Stimulated activated CD4-positive, alpha-beta T cell treated with anti-CD3 and anti-CD28 coated beads, Interleukin-2, amount 100 ng/mL, for 24 hours (primary cell): ENCODE measurements around the gene KCNE4.

Experiments
- DNase-seq, 2 donors: peaks; one replicate each; pipeline ENCODE4 v3.0.0-alpha.2; 2020

The KCNE4 gene, protein sequence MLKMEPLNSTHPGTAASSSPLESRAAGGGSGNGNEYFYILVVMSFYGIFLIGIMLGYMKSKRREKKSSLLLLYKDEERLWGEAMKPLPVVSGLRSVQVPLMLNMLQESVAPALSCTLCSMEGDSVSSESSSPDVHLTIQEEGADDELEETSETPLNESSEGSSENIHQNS

DNA sequence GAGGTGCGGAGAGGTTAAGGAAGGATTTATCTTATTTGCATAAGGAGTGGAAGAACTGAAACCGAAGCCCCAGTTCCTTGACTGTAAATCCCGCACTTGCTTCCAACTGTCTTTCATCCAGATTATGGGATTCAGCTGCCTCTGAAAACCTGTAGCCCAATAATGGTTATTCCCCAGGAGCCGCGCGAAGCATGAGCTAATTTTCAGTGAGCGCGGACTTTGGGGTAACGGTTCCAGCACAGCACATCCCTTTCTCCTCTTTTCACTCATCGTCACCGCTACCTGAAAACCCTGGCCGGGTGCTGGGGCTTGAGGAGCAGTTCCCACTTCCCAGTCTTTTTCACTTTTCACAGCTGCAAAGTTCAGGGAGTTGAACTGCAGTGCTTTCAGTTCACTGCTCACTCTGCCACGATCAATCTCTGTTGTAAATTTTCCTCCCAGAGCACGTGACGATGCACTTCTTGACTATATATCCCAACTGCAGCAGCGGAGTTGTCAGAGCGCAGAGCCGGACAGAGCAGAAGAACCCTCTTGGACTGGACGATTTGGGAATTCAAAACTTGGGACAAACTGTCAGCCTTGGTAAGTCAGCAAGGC lies at the start of gene KCNE4:
Gene KCNE4, plus strand, starts transcription at position 498 of the 597 bp plus-strand sequence. CDS start 641 bp downstream, outside the sequence.
- DNase-seq, result no peak

DNA sequence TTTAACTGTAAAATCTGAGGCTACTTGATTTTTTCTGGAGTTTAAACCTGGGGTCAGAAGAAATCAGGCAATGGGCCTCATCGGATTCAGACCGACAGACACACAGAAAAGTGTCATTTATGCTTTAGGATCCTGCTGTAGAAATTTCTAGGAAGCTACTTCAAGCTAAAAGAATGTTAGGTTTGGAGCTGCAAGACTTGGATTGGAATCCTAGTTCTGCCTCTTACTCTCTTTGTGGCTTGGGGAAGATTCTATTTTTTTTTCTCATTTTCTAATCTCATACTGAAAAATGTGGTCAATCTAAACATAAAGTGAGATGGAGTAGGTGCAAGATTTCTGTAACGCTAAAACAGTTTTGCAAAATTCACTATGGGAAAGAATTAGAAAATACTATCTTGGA lies 48.8 kb upstream of the KCNE4 start:
- no peak for DNase-seq

DNA sequence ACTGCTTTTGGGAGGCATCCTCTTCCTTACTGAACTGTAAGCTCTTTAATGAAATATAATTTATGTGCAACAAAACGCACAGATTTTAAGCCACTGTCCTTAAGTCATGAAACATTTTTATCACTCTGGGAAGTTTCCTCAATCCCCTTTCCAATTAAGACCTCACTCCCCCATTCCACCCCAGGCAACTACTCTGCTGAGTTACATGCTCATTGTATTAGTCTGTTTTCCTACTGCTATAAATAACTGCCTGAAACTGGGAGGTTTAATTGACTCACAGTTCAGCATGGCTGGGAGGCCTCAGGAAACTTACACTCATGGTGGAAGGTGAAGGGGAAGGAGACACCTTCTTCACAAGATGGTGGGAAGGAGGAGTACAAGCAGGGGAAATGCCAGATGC lies 46.5 kb upstream of the KCNE4 start:
- DNase-seq, result no peak

DNA sequence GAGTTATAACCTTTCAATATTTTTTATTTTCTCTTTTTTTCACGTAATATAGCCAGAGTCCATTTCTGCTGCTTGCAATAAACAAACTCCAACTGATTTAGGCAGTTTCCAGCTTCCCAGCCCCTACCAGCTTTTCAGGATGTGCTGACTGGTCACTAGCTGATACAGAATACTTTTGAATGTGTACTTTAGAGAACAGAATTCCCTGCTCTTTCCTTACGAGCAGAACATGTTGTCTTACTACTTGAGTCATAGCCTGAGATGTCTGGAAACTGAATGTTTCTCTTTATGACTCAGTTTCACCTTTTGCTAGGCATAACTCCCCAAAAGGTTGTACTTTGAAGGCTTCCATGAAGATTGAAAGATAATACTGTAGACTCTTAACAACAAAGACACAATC lies 44.5 kb upstream of the KCNE4 start:
- DNase-seq, result no peak

DNA sequence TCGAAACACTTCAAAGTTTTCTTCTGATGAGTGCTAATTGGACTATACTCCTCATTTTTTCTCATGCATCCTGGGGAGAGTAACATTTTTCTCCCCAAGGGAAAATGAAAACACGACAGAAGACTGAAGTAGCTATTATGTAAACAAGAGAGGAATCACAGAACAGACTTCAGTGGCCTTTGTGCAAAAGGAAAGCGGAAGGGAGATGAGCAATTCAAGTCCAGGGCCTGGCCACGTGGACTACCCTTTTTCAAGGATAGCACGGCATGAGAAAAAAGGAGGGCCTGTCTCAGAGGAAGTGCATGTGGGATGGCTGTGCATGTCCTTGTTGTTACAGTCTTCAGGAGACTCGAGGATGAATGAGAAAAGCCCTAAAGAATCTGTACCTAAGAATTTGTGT lies 43.8 kb upstream of the KCNE4 start:
- DNase-seq, result no peak

DNA sequence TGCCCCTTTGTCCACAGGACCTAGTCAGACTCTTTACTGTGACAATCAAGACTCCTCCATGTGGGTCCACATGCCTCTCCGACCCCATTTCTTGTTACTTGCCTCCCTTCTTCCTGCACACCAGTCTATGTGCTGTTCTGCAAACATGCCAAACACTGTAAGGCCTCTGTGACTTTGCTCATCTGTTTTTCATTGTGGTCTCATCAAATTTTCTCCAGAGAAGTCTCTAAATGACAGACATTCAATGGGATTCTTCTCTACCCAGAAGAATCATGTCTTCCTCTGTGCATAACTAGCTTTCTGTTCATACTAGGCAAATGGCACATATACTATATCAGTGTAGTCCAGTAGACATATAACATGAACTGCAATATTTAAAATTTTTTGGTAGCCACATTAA lies 43.0 kb upstream of the KCNE4 start:
- DNase-seq, result no peak

DNA sequence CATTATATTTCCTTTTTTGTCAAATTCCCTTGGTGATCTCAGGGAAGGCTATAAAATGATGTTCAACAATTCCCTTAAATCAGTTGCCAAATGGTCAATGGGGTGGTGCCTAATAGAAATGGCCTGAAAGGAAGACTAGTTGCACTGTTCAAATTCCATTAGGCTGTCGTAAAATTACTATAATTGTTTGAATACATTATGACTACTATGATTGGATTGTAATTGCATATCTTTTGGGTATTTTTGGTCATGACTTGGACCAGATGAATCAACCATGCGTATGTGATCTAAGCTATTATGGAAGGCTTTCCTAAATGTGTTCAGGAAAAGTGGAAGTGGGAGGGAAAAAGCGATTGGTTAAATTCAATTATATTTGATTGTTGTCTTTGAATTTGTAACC lies 41.3 kb upstream of the KCNE4 start:
- no peak for DNase-seq

DNA sequence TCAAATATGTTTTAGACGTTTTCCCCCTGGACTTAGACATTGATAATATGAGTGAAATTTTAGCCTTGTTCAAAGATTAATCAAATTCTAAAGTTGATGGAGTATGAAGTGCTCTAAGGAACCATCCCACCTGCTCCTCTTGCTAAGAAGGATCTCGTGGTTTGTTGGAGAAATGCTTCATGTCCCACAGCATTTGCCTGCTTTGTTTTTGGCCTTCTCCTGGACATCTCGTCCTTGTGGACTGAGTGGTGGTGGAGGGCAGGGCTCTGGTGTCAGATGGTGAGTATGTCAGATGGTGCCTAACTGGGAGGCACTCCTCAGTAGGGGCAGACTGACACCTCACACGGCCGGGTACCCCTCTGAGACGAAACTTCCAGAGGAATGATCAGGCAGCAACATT lies 39.7 kb upstream of the KCNE4 start:
- DNase-seq, result no peak

DNA sequence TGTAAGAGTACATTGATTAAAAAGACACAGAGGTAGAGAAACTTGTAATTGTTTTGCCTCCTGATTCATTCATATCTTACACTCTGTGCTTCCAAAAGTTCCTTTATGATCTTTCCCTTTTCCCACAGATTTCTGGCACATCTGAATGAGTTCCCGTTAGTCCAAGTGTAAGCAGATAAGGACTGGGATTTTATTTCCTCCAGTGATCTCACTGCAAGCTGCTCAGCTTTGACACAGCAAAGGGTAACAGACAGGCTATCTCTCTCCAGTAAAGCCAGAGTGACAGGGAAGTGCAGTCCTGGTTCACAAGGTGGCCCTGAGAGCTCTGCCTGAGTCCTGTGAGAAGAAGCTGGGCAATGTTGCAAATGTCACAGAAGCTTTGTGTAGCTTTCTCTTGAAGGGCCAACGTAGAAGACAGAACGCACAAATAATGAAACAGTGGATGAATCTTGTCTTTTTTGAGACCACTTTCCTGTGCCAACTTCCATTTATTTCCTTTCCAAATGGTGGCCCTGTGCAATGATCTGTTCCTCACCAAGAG lies 32.5 kb upstream of the KCNE4 start:
- no peak for DNase-seq

DNA sequence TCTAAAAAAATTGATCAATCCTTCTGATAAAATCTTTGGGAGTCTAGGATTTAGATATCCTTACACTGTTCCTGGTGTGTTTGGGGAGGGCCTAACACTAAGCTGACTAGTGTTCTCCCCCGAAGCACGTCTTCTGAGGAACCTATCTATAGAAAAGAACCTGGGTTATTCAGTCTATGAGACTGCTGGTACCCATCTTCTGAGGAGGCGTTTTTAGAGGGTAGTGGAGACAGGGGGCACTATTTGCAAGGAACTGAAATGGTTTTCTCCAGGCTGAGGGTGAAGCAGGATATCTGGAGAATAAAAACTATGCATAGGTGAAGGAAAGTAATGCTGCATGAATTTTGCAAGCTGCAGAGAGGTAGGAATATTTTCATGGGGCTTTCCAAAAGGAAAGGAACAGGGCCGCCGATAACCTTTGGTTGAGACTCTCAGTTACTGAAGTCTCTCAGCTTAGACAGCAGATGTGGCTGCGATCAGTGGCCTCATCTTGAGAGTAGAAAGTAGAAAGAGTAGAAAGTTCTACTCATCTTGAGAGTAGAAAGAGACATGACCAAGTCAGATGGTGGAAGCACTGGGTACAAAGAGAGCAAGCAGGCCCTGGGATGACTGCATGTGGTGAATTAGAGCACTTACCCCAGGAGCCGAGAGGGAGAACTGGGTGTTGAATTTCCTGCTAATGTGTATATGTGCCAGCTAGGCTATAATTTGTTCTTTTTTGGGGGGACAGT lies 31.8 kb upstream of the KCNE4 start:
- no peak for DNase-seq

DNA sequence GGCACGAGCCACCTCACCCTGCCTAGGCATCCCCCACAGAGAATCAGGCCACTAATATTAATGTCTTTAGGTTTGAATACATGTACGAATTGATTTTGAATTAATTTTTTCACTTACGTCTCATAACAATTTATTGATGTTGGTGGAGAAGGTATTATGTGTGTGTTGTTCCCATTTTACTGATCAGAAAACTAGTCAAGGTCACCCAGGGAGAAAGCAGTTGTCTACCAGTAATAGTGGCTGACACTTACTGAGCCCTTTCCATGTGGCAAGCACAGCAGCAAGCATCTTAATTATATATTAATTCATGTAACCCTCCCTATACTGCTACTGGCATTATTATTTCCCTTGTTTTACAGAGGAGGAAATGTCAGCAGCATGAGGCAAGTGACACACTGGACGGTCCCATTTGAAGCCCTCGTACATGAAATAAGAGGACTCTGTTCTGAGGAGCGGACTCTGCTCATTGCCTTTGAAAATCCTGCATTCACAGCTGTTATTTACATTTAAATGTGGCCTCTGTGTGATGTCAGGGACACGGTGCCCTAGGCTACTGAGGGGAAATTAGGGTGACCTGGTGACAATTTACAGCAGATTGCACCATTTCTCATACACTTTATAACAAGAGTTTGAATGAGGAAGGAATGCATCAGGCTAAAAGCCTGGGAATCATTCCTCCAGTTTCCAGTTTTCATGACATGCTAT lies 30.9 kb upstream of the KCNE4 start:
- no peak for DNase-seq

DNA sequence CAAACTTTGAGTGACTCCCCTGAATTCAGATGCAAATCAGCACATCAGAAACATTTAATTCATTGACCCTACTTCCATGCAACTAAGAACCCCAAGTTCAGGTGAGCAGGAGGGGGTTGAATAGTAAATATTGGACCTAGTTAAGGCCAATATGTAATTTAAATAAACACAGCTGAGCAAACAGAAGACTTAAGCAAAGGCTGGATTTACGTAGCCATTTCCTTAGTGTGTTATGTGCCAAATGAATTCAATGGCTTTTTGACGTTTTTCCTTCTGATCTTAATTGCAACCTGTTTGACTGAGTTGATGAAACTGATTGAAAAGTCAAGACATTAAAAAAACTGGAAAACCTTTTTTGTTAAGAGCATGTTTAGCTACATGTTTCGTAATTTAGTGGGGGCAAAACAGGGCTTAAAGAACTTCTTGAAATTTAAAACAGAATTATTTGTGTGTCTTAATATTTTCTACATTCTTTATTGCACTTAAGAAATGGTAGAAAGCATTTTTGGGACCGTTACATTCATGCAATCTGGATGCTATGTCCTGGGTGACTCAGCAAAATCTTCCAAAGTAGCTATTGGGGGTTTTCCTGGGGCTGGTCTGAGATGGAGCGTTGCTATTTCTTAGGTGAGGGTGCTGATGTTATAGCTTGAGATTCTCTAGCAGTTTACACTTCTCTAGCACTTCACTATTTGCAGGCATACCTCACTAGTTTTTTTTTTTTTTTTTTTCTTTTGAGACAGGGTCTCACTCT lies 25.5 kb upstream of the KCNE4 start:
- no peak for DNase-seq

DNA sequence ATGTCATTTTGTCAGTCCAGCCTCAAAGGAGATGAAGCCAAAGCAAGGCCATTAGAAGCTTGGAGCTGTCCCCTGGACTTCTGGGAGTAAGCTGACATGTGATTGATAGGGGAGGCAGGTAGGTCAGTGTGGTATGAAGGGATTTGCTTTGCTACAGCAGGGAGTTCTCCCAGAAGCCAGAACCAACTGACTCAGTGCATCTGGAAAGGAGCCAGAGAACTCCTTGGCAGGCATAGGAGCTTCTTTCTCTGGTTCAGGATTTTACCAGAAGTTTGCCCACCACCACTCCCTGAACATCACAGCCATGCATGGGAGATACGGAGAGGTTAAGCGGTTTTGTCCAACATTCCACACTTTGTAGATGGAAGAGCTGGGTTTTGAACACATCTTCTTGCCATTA lies 24.5 kb upstream of the KCNE4 start:
- DNase-seq, result no peak

DNA sequence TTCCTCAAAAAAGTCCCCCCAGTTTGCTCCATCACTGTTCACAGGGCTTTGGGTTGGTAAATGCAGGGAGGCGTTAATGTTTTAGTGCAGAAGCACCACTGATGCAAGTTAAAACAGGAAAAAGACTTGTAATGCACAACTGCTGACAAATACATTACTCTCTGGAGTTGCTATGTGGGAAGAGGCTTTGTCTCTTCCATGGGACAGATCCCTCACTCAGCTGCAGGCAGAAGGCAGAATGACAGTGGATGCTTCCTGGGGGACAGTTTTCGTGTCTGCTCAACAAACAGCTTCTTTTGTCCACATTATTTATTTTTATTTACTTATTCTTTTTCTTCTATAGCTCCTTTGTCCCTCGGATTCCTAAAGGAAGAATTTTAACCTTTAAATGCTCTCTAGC lies 22.7 kb upstream of the KCNE4 start:
- DNase-seq, result no peak

DNA sequence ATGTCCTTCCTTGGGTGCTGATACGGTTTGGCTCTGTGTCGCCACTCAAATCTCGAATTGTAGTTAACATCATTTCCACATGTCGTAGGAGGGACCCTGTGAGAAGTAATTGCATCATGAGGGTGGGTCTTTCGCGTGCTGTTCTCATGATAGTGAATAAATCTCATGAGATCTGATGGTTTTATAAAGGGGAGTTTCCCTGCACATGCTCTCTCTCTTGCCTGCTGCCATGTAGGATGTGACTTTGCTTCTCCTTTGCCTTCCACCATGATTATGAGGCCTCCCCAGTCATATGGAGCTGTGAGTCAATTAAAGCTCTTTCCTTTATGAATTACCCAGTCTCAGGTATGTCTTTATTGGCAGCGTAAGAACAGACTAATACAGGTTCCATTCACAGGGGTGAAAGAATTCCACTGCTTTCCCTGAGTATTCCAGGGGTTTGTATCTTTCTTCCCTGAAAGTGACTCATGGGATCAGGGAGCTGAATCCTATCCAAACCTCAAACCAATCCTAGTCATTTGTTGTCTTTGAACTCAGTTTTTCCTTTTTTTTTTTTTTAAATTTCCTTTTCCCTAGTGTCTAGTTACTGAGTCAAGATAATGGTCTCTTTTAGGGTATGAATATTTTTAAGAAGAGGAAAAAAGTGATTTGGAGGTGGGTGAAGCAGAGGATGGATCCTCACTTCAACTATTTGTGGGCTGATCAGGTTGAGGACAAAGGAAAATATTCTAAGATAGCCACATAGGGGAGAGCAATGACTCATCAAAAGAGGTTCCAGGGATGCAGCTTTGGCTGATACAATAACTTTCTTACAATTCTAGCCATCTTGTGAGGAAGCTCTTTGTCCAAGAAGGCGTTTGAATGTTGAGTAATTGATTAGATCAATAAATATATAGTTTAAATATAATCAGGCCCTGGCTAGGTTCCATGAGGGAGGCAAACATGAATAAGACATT lies 19.5 kb upstream of the KCNE4 start:
- no peak for DNase-seq

DNA sequence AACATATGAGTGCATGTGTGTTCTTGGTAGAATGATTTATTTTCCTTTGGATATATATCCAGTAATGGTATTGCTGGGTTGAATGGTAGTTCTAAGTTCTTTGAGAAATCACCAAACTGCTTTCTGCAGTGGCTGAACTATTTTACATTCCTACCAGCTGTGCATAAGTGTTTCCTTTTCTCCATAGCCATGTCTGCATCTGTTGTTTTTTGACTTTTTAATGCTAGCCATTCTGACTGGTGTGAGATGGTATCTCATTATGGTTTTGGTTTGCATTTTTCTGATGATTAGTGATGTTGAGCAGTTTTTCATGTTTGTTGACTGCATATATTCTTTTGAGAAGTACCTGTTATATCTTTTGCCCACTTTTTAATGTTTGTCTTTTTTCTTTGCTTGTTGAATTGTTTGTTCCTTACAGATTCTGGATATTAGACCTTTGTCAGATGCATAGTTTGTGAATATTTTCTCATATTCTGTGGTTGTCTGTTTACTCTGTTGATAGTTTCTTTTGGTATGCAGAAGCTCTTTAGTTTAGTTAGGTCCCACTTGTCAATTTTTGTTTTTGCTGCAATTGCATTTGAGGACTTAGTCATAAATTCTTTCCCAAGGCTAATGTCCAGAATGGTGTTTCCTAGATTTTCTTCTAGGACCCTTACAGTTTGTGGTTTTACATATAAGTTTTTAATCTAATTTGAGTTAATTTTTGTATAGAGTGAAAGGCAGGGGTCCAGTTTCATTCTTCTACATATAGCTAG lies 17.6 kb upstream of the KCNE4 start:
- no peak for DNase-seq

DNA sequence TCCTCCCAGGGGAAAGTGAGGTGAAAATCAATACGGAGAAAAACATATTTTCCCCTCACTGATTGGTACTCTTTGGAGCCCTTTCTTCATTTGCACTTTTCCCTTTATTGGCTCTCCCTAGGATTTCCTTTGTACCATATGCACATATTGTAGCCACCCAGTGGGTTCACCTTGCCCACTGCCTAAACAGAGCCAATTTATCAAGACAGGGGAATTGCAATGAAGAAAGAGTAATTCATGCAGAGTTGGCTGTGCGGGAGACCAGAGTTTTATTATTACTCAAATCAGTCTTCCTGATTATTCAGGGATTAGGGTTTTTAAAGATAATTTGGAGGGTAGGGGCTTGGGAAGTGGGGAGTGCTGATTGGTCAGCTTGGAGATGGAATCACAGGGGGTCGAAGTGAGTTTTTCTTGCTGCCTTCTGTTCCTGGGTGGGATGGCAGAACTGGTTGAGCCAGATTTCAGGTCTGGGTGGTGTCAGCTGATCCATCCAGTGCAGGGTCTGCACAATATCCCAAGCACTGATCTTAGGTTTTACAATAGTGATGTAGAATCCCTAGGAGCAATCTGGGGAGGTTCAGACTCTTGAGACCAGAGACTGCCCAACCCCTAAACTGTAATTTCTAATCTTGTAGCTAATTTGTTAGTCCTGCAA lies 15.1 kb upstream of the KCNE4 start:
- no peak for DNase-seq

DNA sequence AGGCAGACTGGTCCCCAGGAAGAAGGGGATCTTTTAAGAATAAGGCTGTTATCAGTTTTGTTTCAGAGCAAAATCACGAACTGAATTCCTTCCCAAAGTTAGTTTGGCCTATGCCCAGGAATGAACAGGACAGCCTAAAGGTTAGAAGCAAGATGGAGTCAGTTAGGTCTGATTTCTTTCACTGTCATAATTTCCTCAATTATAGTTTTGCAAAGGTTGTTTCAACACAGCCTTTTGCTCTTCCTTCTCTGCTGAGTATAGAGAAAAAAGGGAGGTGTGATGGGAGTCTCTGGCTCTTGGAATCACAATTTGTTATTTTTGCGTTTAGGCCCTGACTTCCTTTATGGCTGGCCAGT lies 14.6 kb upstream of the KCNE4 start:
- no peak for DNase-seq

DNA sequence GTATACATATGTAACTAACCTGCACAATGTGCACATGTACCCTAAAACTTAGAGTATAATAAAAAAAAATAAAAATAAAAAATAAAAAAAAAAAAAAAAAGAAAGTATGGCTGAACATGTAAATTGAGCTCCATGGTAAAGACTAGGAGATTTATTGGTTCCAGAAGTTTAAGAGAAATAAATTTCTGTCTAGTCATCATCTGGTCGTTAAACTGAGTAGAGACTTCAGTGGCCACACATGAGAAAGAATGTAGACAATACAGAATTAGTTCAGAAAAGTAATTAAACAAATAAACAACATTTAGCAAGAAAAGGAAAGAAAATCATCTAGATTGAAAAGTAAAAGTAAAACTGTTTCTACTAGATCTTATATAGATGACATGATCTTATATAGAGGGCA lies 12.4 kb upstream of the KCNE4 start:
- no peak for DNase-seq

DNA sequence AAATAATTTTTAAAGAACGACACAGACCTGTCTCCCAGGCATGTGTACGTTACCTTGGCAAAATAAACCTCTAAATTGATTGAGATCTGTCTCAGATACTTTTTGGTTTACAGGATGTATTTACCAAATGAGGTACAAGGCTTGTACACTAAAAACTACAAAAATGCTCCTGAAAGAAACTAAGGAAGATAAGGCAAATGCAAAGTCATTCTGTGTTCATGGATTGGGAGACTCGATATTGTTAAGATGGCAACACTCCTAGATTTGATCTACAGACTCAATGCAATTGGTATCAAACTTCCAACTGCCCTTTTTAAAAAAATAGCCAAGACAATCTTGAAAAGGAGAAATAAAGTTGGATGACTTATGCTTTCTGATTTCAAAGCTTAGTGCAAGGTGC lies 11.5 kb upstream of the KCNE4 start:
- no peak for DNase-seq
